Activated CD4-positive, alpha-beta T cell treated with anti-CD3 and anti-CD28 coated beads for 48 hours (primary cell): Measurements from ENCODE around the gene FKBP5.

Experiments used
- DNase-seq: peaks from one replicate; pipeline ENCODE4 v3.0.0-alpha.2; 2020

Gene FKBP5

DNA sequence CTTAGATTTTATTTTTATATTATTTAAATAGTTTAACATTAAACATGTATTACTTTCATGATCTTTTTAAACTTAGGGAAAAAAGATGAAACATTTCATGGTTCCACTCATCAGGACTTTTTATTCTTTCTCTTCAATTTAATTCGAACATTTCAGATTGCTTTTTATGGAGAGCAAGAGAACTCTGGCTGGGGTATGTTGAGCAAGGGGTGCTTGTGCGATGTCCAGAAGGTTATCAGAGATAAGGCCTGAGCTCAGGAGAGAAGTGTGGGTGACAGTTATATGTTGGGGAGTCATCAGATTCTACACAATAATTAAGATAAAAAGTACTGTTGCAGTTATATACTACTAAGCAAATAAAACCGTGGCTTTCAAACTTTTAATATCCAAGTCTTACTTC, 37.5 kb downstream of the FKBP5 start:
- no peak for DNase-seq

DNA sequence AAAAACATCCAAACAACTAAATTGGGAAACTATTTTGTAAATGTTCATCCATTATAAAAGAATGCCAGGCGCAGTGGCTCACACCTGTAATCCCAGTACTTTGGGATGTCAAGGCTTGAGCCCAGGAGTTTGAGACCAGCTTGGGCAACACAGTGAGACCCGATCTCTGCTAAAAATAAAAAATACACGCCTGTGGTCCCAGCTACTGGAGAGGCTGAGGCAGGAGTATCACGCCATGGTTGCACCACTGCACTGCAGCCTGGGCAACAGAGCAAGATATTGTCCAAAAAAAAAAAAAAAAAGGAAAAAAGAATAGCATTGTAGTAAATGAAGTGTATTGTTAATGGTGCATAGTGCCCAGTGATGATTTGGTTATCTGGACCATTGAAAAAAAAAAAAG, 38.7 kb downstream of the FKBP5 start:
- no peak for DNase-seq

DNA sequence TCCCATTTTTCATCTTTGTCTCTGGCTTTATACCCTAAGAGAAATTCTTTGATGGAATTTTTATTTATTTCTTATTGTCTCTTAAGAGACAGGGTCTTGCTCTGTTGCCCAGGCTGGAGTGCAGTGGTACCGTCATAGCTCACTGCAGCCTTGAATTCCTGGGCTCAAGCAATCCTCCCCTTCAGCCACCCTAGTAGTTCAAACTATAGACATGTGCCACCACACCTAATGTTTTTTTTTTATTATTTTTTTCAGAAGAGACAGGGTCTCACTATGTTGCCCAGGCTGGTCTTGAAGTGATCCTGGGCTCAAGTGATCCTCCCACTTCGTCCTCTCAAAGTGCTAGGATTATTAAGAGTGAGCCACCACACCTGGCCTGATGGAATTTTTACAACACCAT, 40.5 kb downstream of the FKBP5 start:
- DNase-seq = no peak

DNA sequence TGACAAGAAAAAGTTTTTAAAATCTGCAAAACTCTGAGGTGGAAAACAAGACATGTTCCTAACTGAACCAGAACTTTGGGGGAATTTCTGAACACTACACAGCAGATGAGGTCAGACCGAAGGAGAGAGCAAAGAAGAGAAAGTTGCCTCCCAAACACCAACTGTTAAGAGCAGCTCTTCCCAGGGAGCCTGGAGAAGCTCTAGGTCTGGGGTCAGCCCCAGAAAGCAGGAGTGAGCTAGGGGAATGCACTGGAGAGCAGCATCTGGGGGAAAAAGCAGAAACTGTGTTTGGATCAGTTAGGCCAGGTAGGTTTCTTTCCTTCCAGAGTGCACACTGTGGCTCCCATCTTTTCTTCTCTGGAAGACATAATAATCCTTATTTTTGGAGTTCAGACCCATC, 41.3 kb downstream of the FKBP5 start:
- no peak for DNase-seq

DNA sequence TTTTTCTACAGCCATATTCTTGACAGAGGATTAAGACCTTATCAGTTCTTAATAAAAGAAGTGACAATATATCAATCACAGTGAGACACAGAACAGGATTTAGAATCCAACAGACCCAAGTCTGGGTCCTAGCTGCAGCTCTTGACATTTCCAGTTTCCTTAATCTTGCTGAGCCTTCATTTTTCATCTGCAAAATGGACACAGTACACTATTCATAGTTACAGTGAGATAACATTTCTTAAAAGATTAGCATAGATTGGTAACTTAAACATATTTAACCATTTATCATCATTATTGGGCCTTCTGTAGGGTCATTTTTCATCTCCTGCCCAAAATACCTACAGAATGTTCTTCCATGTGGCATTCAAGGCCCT, 45.6 kb downstream of the FKBP5 start:
- no peak for DNase-seq

DNA sequence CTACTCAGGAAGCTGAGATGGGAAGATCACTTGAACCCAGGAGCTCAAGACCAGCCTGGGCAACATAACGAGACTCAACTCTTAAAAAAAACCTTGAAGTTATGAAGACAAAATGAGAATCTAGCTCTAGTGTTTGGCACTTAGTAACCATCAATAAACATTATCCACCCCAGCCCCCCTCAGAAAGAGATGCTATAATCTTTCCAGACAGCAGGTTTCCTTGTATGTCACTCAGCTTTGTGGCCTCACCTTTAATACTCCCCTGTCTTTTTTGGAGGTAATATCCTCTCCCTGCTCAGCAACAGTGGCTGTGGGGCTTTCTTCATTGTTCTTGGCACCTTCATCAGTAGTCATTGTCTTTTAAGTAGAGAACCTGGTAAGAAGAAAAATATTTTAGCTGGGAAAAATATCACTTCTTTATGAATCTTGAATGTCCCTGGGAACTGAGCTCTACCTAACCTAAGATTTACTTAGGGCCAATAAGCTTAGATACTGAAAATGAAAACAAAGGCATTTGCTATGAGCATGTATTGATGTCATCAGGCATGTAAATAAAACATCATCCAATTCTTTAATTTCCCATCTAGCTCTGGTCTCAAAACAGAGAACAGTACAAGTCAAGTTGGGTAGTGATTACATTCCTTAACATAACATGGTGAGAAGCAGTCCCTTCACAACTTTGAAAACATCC, 46.1 kb downstream of the FKBP5 start:
- no peak for DNase-seq

DNA sequence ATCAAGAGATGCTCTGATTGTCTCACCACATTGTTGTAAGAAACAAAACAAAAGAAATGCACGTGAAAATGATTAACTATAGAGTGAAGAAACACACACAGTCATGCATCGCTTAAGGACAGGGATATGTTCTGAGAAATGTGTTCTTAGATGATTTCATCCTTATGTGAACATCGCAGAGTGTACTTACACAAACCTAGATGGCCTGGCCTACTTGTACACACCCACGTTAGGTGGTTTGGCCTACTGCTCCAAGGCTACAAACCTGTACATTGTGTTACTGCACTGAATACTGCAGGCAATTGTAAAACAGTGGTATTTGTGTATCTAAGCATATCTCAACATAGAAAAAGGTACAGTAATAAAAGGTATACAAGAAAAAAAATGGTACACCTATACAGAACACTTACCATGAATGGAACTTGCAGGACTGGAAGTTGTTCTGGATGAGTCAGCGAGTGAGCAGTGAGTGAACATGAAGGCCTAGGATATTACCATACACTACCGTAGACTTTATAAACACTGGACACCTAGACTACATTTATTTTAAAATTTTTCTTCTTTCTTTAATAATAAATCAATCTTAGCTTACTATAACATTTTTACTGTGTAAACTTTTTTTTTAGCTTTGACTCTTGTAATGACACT, 48.6 kb downstream of the FKBP5 start:
- DNase-seq = no peak

DNA sequence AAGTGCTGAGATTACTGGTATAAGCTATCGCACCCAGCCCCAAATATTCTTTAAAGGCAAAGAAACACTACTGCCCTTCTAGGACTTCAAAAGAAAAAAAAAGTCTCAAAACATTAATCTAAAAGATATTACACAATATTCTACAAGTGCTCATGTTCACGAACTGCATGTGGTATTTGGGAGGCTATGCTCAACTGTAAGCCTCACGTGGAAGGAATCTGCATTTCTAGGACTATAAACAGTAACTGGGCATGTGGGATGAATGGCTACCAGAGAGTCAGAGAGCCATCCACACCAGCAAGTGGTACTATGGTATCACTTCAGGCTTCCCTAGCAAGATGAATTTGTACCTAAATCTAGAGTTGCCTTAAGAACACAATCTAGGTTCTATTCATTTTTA, 50.0 kb downstream of the FKBP5 start:
- DNase-seq = no peak

DNA sequence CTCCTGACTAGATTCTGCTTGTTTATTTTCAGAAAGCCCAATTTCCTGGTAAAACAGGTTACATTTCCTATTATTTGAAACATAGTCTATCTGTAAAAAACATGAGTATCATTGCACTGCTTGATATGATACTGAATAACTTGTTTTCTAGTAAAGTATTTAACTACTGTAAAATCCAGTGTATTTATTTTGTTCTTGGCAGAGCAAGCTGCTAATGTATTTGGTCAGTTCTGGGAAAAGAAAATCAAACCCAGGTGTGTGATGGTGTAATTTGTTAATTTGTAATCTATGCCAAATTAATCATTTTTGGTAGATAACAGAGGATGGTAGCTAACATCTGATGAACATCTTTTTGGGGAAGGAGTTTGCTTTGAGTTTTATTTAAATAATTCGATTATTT, 50.8 kb downstream of the FKBP5 start:
- DNase-seq = no peak

DNA sequence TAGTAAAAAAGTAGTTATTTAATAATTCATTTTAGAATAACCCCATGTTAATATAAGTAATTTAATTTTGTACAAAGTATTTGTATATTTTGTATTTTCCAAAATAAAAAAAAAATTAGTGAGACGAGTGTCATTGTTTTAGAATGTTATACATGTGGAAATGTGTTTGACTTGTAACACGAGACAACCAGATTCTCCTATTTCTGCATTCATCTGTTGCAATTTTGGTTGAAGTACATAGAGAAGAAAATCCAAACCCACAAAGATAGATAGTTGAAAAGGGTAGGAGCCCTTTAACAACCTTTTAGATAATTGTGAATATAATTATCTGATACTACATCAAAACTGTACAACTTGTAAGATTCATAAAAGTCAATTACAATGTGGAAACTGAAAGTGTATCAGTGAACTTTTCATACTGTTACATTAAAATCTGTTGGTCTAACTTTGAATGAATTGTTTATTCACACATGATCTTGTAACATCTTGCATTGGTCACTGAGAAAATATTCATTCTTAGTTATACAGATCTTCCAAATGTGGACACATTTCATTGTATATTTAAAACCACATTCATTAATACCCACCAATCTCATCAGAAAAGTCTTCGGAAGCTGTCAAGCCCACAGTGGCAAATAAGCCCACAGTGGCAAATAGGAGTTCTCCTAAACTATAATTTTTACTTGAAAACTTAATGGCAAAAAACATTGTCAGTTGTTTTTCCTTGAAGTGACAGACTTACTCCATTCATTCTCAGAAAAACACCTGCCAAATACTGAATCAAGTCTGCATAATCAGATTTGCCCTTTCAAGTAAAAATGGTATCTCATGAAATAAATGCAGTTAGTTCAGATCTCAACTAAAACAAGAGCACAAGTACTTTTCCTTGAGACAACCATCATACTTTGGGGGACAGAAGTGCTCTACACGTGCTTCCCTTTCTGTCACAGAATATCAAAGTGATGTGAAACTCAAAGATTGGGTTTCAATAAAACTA, 52.8 kb downstream of the FKBP5 start:
- DNase-seq = no peak

DNA sequence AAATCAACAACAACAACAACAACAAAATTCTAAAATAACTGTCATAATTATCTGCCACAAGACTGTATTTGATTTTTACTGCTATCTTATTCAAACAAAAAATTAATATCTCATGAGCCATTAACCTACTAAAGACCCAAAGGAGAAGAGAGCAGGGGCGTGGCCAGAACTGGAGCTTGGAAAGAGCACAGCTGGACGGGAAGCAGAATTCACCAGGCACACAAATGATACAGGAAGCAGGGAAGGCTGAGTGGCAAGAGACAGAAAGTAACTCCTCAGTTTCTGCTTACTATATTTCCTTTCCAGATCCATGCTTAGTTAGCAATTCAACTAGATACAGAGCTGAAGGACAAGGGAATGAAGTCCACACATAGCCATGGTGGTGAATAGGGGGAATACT, 54.4 kb downstream of the FKBP5 start:
- DNase-seq = no peak

DNA sequence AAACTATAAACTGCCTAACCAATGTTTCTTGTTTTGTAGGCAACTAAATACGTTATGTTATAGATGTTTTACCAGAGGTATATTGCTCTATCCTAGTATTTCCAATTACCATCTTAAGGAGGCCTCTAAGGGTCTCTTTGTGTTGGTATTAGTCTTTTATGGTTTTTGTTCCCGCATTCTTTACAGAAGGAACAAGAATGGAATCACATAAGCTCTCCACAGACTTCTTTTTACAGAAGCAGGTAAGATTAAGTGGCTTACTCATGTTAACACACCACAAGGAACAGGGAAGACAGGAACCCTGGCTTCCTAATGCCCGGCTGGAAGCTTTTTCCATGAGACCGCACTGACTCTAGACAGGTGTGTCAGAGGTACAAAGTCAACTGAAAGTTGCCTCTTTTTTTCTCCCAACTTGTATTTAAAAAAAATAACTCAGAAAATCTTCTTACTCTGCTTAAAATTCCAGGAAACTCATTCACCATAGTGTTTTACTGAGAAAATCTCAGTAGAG, 55.1 kb downstream of the FKBP5 start:
- DNase-seq = no peak

DNA sequence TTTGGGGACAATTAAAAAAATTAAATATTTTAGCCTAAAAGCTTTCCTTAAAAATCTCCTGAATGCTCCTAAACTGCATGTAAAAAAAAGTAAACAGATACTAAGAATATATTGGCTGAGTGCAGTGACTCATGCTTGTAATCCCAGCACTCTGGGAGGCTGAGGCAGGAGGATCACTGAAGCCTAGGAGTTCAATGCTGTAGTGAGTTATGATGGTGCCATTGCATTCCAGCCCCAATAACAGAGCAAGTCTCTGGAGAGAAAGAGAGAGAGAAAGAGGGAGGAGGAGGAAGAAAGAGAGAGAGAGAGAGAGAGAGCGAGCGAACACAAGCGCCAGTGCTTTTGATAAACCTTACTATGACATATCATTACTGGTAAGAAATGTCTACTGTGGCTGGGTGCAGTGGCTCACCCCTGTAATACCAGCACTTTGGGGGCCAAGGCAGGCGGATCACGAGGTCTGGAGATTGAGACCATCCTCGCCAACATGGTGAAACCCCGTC, 58.8 kb downstream of the FKBP5 start:
- no peak for DNase-seq

DNA sequence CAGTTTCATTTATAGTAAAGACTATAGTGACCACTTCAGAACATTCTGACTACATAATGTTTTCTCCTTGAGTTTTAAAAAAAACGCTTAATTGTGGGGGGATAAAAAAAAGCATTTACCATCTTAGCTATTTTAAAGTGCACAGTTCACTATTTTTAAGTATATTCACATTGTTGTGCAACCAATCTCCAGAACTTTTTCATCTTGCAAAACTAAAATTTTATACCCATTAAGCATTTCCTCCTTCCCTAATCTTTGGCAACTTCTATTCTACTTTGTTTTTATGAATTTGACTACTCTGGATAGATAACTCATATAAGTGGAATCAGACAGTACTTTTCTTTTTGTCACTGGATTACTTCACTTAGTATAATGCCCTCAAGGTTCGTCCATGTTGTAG, 62.3 kb downstream of the FKBP5 start:
- no peak for DNase-seq

DNA sequence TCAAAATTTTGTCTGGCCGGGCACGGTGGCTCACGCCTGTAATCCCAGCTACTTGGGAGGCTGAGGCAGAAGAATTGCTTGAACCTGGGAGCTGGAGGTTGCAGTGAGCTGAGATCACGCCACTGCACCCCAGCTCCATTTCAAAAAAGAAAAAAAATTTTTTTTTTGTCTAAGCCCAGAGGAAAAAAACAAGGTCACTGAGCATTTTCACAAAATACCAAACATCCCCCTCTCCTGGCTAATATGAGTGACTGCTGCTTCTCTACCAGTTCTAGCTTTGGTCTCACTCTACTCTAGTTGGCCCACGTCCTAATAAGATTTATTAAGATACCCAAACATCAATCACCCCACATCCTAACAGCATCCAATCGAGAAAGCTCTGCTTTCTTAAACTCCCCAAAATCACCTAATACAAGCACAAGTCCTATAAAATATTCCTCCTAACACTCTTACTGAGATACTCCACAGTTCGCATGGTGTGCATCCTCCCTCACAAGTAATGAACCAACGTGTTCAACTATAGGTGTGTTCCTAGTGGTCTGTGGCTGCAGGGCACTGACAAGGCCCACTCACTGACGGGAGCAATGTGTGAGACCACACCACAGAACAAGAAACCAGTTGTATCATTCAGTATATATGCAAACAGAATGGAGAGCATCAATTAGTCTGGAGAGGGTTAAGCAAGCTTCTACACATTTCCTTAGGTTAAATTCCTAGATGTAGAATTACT, 64.2 kb downstream of the FKBP5 start:
- DNase-seq = no peak

DNA sequence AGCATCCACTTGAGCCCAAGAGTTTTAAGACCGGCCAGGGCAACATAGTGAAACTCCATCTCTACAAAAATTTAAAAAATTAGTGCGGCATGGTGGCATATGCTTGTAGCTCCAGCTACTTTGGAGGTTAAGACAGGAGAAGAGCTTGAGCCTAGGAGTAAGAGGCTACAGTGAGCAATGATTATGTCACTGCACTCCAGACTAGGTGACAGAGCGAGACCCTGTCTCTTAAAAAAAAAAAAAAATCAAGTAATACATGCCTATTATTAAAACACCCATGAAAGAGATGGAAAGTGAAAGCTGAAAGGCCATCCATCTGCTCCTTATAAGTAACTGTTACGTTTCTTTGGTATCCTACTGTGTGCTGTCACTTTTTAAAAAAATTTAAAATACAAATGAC, 66.4 kb downstream of the FKBP5 start:
- DNase-seq = no peak

DNA sequence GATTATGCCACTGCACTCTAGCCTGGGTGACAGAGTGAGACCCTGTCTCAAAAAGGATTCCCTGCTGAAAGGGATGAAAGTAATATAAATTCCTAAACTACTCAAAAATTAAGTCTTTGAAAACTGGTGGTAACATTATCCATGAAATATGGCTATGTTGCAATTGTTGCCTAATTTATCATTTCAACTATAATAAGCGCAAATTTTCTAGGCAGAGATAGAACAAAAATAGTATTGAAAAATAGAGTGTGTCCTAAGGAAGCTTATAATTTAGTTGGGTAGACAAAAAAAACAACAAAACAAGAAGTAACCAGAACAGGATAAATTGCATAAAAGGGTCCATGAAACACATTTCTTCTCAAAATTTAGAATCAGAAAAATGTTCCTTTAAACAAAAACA, 68.0 kb downstream of the FKBP5 start:
- no peak for DNase-seq

DNA sequence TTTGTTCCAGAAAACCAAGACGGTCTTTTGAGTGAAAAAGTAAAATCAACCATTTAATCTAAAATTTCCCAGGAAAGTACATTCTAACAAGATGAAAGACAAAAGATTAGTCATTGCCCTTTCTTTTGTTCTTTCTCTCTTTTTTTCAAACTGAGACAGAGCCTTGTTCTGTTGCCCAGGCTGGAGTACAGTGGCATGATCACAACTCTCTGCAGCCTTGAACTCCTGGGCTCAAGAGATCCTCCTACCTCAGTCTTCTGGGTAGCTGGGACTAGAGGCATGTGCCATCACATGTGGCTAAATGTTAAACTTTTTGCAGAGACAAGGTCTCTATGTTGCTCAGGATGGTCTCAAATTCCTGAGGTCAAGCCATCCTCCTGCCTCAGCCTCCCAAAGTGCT, 75.0 kb downstream of the FKBP5 start:
- DNase-seq = no peak

DNA sequence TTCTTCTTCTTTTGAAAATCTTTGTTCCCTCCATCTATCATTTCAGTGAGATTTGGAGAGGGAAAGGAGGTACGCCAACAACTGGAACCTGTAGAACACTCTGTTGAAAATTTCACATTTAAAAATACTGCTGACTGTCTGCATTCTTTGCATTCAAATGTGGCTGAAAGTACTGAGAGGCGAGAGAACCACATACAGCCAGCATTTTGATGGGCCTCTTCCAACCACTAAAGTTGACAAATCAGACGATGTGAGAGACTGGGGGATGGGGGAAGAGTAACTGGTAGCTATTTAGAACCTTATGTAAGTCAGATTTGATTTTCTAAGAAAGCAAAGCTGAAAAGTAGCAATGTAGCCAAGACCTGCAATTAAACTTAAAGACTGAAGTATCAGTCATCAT, 77.5 kb downstream of the FKBP5 start:
- DNase-seq = peak; percentile 39

DNA sequence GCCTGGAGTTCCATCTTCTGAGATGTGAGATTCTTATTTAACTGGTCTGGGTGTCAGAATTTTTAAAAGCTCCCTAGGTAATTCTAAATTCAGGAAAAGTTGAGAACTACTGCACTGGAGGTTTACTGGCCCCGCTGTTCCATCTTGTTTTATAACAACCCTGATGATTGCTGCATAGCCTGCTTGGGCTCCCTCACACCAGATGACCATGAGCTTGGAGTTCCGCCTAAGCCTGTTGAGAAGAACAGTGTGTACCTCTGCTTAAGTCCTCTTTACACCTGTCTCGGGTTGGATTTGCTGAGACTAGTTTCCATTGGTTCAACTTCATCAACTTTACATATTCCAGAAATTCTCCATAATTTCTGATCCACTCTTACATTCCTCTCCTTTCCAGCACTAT, 77.9 kb downstream of the FKBP5 start:
- no peak for DNase-seq

DNA sequence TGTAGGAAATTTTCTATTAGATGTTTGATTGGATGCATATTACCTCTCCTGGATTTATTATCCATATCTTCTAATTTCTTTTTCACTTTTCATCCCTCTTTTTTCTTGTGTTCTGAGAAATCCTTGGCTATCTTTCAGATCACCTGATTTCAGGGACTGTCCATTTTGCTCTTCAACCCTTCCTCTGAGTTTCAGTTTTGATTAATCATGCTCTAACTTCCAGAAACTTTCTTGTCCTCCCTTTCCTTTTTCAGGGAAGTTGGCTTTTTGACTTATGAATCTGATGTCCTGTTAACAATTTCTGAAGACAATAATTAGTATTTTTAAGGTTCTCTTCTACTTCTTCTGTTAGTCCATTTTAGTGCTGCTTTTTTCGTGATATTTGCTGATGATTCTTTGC, 79.1 kb downstream of the FKBP5 start:
- no peak for DNase-seq

DNA sequence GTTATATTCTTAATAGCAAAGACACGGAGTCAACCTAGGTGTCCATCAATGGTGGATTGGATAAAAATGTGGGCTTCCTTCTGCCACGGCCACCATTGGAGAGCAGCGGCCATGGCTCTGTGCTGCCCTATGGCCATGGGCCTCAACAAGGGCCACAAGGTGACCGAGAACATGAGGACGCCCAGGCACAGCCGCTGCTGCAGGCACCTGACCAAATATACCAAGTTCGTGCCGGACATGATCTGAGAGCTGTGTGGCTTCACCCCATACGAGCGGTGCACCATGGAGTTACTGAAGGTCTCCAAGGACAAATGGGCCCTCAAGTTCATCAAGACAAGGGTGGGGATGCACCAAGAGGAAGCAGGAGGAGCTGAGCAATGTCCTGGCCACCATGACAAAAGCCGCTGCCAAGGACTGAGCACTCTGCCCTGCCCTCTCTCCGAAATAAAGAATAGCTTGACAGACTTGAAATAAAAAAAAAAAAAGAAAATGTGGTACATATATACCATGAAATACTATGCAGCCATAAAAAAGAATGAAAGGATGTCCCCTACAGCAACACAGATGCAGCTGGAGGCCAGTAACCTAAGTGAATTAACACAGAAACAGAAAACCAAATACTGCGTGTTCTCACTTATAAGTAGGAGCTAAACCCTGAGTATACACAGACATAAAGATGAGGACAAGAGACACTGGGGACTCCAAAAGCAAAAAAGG, 81.0 kb downstream of the FKBP5 start:
- DNase-seq = no peak
